ENCODE measurements around the gene ARHGAP15. TPM values are rescaled to one million over a fixed set of nuclear protein-coding genes. Genes with fewer than 3 reads are reported as not detected.
A peak's percentile ranks its signal among the peaks of the same experiment; 100 is the strongest.

The ARHGAP15 gene
- total and polyA plus RNA-seq, 2 donors from 2014 or later = 5.7 to 23.1 TPM

GRCh38 chr2:143717536-143718168 lies 588.4 kb downstream of the ARHGAP15 start:
- Histone ChIP-seq H3K4me1 (ENCODE audit: control insufficient read depth in 2 of 3, insufficient read depth in 2 of 3, low read depth in 1 of 3, low read length in 3 of 3) (no peaks in the 10 kb centered on the region), H3K27ac (ENCODE audit: low read depth in 2 of 2, low read length in 2 of 2) (no peak overlapping the region), H3K27me3 (ENCODE audit: control insufficient read depth, insufficient read depth, low read length) (no peaks in the 10 kb centered on the region), H3K36me3 (ENCODE audit: control insufficient read depth in 2 of 3, insufficient read depth in 3 of 3, low read length in 3 of 3) (no peaks in the 10 kb centered on the region), H3K9ac (ENCODE audit: low read length in 3 of 3) (no peak overlapping the region), H3K4me3 (ENCODE audit: low read length in 3 of 3) (no peak overlapping the region), H3K9me3 (ENCODE audit: control insufficient read depth in 2 of 3, insufficient read depth in 1 of 3, low read length in 3 of 3) (no peaks in the 10 kb centered on the region)
- peak in 2 of 5 donors; percentile 45 to 80 for DNase-seq
- intact Hi-C loops (cut with DNase I) = no loop called here
- FAIRE-seq = no peak
- TF ChIP-seq CTCF (IDR thresholded peaks at IDR 0.05; ENCODE audit: borderline replicate concordance, extremely low read depth, insufficient read depth) = no peak

- H3K27ac ChIP-seq (ENCODE audit: low read depth in 2 of 2, low read length in 2 of 2) = no peak overlapping the region
- H3K27me3 ChIP-seq (ENCODE audit: control insufficient read depth, insufficient read depth, low read length) = no peaks in the 10 kb centered on the region
- intact Hi-C loops (cut with DNase I) = no loop called here
- no peak for TF ChIP-seq CTCF (IDR thresholded peaks at IDR 0.05; ENCODE audit: borderline replicate concordance, extremely low read depth, insufficient read depth)
- H3K36me3 ChIP-seq (ENCODE audit: control insufficient read depth in 2 of 3, insufficient read depth in 3 of 3, low read length in 3 of 3) = no peaks in the 10 kb centered on the region
- DNase-seq = no peak
- H3K4me1 ChIP-seq (ENCODE audit: control insufficient read depth in 2 of 3, insufficient read depth in 2 of 3, low read depth in 1 of 3, low read length in 3 of 3) = no peaks in the 10 kb centered on the region
- H3K4me3 ChIP-seq (ENCODE audit: low read length in 3 of 3) = no peak overlapping the region
- no peaks in the 10 kb centered on the region for H3K9me3 ChIP-seq (ENCODE audit: control insufficient read depth in 2 of 3, insufficient read depth in 1 of 3, low read length in 3 of 3)
- no peak overlapping the region for H3K9ac ChIP-seq (ENCODE audit: low read length in 3 of 3)
- no peak for FAIRE-seq
Observed at GRCh38 chr2:143718745-143719144, 589.5 kb downstream of the ARHGAP15 start.

- intact Hi-C loops (cut with DNase I) = no loop called here
- Histone ChIP-seq H3K36me3 (ENCODE audit: control insufficient read depth in 2 of 3, insufficient read depth in 3 of 3, low read length in 3 of 3) (no peaks in the 10 kb centered on the region), H3K9ac (ENCODE audit: low read length in 3 of 3) (no peak overlapping the region), H3K9me3 (ENCODE audit: control insufficient read depth in 2 of 3, insufficient read depth in 1 of 3, low read length in 3 of 3) (no peaks in the 10 kb centered on the region), H3K4me3 (ENCODE audit: low read length in 3 of 3) (no peak overlapping the region), H3K27me3 (ENCODE audit: control insufficient read depth, insufficient read depth, low read length) (no peaks in the 10 kb centered on the region), H3K27ac (ENCODE audit: low read depth in 2 of 2, low read length in 2 of 2) (no peak overlapping the region), H3K4me1 (ENCODE audit: control insufficient read depth in 2 of 3, insufficient read depth in 2 of 3, low read depth in 1 of 3, low read length in 3 of 3) (no peaks in the 10 kb centered on the region)
- no peak for FAIRE-seq
- no peak for DNase-seq
- no peak for TF ChIP-seq CTCF (IDR thresholded peaks at IDR 0.05; ENCODE audit: borderline replicate concordance, extremely low read depth, insufficient read depth)
Observed at GRCh38 chr2:143719406-143719805, 590.2 kb downstream of the ARHGAP15 start.

All from kidney (tissue), 14 donors.